ENCODE results near the gene ZCRB1.
A peak's percentile ranks its signal among the peaks of the same experiment; 100 is the strongest.

Gene ZCRB1

DNA sequence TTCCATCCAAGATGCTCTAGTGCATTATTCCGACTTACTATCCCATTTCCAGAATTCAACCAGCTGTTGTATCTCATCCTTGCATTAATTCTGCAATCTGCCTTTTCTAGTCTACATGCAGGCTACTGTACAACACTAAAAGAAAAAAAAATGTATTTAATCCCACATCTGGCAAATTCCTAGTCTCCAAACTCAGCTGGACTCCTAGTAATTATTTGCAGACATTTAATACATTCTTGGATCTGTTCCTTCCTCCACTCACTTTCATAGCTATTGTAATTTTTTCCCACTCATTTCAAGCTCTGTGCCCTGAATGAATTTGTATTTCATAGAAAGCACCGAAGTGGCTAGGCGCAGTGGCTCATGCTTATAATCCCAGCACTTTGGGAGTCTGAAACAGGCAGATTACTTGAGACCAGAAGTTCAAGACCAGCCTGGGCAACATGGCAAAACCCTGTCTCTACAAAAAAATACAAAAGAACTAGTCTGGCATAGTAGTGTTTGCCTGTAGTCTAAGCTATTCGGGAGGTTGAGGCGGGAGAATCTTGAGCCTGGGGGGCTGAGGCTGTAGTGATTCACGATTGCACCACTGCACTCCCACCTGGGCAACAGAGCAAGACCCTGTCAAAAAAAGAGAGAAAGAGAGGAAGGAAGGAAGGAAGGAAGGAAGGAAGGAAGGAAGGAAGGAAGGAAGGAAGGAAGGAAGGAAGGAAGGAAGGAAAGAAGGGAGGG, 48.3 kb downstream of the ZCRB1 start:
- DNase-seq: peak; percentile 45

DNA sequence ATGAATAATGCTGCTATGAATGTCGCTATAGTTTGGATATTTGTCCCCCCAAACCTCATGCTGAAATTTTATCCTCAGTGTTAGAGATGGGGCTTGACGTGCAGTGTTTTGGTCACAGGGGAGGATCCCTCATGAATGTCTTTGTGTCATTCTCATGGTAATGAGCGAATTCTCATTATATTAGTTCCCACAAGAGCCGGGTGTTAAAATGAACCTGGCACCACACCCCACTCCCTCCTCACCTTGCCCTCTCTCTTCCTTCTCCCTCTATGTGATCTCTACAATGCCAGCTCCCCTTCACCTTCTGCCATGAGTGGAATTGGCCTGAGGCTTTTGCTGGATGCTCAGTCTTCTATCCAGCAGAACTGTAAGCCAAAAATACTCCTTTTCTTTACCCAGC, 50.4 kb downstream of the ZCRB1 start:
- DNase-seq: no peak

DNA sequence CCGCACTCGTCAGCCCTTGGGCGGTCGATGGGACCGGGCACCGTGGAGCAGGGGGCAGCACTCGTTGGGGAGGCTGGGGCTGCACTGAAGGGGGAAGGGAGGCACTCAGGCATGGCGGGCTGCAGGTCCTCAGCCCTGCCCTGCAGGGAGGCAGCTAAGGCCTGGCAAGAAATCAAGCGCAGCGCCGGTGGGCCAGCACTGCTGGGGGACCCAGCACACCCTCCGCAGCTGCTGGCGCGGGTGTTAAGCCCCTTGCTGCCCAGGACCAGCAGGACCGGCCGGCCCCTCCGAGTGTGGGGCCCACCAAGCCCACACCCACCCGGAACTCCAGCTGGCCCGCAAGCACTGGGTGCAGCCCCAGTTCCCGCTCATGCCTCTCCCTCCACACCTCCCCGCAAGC, 52.2 kb downstream of the ZCRB1 start:
- DNase-seq: no peak

DNA sequence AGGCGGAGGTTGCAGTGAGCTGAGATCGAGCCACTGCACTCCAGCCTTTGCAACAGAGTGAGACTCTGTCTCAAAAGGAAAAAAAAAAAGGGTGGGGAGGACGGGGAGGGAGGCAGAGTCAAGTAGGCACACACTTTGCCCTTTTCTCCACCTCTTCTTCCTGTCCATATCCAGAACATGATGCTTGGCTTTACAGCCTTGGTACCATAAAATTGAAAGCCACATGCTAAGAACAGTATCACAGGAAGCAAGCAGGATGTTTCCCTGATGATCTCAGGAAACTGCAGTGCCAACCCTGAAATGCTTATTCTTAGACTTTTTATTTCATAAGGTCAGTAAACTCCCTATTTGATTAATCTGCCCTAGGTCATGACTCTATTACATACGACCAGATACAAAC, 55.3 kb downstream of the ZCRB1 start:
- no peak for DNase-seq

DNA sequence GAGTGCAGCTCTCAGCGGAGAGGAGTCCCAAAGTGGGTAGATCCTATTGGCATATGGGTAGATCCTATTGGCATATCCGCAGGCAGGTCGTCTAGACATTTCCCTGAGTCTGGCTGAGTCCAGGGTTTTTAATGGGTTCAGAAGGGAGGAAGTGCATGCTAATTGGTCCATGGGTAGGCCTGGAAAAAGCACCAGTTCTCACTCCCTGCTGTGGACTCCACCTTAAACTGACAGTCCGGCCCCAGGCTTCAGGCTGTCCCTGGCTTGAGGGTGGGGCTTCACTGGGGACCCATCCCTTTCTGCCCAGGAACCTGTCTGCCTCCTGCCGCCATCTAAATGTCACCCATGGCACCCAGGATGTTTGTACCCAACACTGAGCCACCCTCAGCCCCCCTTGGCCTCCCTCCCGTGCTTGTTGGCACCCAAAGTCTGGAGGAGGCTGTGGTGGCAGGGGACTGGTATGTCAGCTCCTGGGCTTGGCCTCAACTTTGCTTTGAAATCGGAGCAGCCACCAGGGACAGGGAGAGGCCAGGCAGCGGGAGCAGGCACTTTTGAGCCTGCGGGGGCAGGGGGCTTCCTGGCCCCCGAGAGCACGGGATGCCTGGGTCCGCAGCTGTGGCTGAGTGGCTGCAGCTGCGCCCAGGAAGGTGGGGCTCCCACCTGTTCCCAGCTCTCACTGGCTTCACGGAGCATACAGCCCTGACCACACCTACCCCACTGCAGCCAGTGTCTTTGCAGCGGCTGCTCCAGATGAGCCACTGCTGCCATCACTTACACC, 58.3 kb downstream of the ZCRB1 start:
- DNase-seq: no peak

DNA sequence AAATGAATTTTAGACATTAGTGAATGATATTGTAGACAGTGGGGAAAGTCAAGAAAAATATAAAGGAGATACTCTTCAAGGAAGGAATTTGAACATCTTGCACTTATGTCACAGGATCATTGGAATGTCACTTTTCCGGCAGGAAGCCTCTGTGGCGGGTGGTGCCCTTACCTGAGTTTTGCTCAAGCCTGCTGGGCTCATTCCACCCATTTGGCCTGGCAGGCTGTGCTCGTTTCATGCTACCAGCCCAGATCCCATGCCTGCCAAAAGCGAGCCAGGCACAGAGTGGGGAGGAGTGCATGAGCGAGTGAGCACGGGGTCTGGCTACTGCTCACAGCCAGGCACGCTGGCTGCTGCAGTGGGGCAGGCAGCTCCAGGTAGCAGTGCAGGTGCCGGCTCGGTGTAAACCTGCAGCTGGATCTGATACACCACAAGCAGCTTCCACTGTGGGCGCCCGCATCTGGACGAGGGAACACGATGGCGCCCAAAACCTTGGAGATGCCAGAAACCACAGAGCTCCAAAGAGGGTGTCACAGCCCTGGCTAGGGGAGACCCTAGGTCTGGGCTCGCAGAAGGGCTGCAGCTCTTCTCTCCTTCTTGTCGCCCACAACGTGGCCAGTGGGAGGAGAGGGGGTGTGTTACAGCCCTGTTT, 59.2 kb downstream of the ZCRB1 start:
- no peak for DNase-seq

DNA sequence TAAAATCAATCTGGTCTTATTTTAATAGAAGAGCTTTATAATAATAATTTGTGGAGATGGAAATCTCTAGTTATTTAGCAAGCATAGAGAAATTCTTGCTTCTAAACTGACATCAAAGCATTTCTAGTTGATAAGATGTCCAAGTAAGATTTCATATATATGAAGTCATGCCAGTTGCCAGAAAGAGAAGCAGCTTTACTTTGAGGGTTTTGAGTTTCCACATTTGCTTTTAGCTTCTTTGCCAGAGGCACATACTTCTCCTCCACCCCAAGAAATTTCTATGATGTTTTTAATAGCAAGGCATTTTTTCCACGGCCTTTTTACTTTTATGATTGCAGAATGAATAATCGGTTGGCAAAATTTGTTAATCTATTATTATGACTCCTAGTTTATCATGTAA, 63.6 kb downstream of the ZCRB1 start:
- no peak for DNase-seq

All from fibroblast of skin of scalp (primary cell).